GM10266 (cell line): ENCODE measurements around the gene PLEKHG2.
"Not testable (repeated sequence)": the region's sequence is repeated elsewhere in the genome, so short reads cannot be mapped to it uniquely, and the experiment has no call there.

Experiments used
- DNase-seq: peaks from one replicate; pipeline ENCODE4 v3.0.0; 2012; ENCODE audit errors: extremely low spot score
- CTCF ChIP-seq: IDR thresholded peaks from 2 replicates; pipeline ENCODE4 v1.5.1; 2012; ENCODE audit warnings: mild to moderate bottlenecking, low read depth; ENCODE audit not compliant: control insufficient read depth, insufficient read depth; ENCODE audit errors: missing control alignments

PLEKHG2 gene

GRCh38 chr19:39448271-39448670, 35.8 kb downstream of the PLEKHG2 start:
- no peak for DNase-seq
- TF ChIP-seq CTCF, result no peak

GRCh38 chr19:39449116-39449797, 36.8 kb downstream of the PLEKHG2 start:
- no peak for TF ChIP-seq CTCF
- DNase-seq, result no peak

GRCh38 chr19:39451257-39451656, 38.8 kb downstream of the PLEKHG2 start:
- not testable (repeated sequence) for DNase-seq

- no peak for DNase-seq
- no peak for TF ChIP-seq CTCF
These were observed 50.9 kb downstream of the PLEKHG2 start for GRCh38 chr19:39463403-39463802.

- no peak for TF ChIP-seq CTCF
- no peak for DNase-seq
These were observed 53.7 kb downstream of the PLEKHG2 start for GRCh38 chr19:39465956-39466747.

DNA sequence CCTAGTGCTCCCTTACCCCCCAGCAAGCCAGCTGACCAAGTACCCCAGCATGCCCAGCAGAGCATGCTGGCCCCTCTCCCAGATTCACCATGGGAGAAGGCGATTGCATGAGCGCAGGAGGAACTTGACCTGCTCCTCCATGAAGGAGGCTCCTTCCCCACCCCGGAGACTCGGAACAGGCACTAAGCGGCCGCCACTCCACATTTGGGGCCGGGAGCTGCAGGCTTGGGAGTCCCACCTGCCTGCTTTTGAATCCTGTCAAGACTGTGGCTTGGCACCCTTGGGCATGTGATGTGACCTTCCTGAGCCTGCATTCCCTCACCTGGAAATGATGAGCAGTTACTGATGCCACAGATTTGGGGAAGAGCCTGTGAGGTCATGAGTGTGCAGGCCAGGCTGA, 55.5 kb downstream of the PLEKHG2 start:
- TF ChIP-seq CTCF, result no peak
- no peak for DNase-seq

DNA sequence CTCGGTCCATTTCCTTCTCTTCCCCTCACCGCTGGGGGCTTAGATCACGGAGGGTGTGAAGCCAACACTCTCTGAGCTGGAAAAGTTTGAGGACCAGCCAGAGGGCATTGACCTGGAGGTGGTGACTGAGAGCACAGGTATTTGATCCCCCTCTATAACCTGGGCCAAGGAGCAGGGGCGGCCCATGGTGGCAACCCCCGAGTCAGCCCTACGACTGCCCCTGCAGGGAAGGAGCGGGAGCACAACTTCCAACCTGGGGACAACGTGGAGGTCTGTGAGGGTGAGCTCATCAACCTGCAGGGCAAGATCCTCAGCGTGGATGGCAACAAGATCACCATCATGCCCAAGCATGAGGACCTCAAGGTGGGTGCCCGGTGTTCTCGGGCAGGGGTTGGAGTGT, 56.6 kb downstream of the PLEKHG2 start:
- TF ChIP-seq CTCF, result no peak
- DNase-seq, result no peak
